PC-3 (cell line): ENCODE data around the gene KCNH1.

Experiments used
- CTCF ChIP-seq: fragments of 300-600 bp; sonication (generic); conservative IDR thresholded peaks from 2 replicates; pipeline ENCODE4 v1.5.1; 2017; ENCODE audit warnings: antibody characterized with exemption, low read depth, mild to moderate bottlenecking, low read length
- EZH2phosphoT487 ChIP-seq: fragments of 300-600 bp; sonication (generic); IDR thresholded peaks from 2 replicates; pipeline ENCODE4 v1.6.1; 2018; ENCODE audit warnings: mild to moderate bottlenecking, antibody characterized with exemption, low read length, borderline replicate concordance

- TF ChIP-seq CTCF (no peak), EZH2phosphoT487 (no peak)
Measured at GRCh38 chr1:210899676-210900075, 234.3 kb downstream of the KCNH1 start.
